Caco-2 (cell line): ENCODE results near the gene HM13. TPM values are rescaled to one million over a fixed set of nuclear protein-coding genes. Genes with fewer than 3 reads are reported as not detected.

ENCODE experiments used
- BruUV-seq: library from RNA; stranded (reverse); fragments of 400-500 nt; replicated peaks from 2 replicates; lab custom pipeline; 2021; lab: Mats Ljungman, UMichigan
- CTCF ChIA-PET: fragments of 300-600 bp; sonication (Branson Sonifier 250); formaldehyde crosslinking; loops from one replicate; lab custom pipeline; 2022; ENCODE audit warnings: antibody characterized with exemption; lab: Charles Lee
- POLR2A ChIA-PET: fragments of 300-600 bp; sonication (Branson Sonifier 250); formaldehyde crosslinking; loops from one replicate; lab custom pipeline; 2022; ENCODE audit warnings: antibody characterized with exemption; lab: Charles Lee
- DNase-seq, 2 experiments: peaks; one replicate each; pipeline versions ENCODE4 v3.0.0 to v3.0.0-alpha.2; 2020 to 2022
- H3K27me3 ChIP-seq: replicated peaks from 2 replicates; pipeline ENCODE4 v1.6.0; 2011; ENCODE audit warnings: low read length; ENCODE audit not compliant: control insufficient read depth, insufficient read depth
- H3K36me3 ChIP-seq: 2 replicates; pipeline ENCODE4 v1.5.1; 2011; ENCODE audit warnings: low read length; ENCODE audit not compliant: control insufficient read depth, insufficient read depth
- H3K4me1 ChIP-seq: fragments of 250-450 bp; sonication (Bioruptor Pico); 2 replicates; pipeline ENCODE4 v1.5.1; 2020; ENCODE audit warnings: mild to moderate bottlenecking
- H3K4me3 ChIP-seq: 2 replicates; pipeline ENCODE4 v1.5.1; 2011; ENCODE audit warnings: low read depth, mild to moderate bottlenecking, control low read depth, low read length
- H3K9me3 ChIP-seq: fragments of 250-450 bp; sonication (Bioruptor Pico); 2 replicates; pipeline ENCODE4 v1.5.1; 2020; ENCODE audit warnings: mild to moderate bottlenecking, moderate library complexity
- H3K27ac Mint-ChIP-seq: one replicate; pipeline ENCODE4 v1.8.0; 2022; ENCODE audit warnings: mixed read lengths; ENCODE audit not compliant: unreplicated experiment
- H3K27me3 Mint-ChIP-seq: one replicate; pipeline ENCODE4 v1.8.0; 2022; ENCODE audit warnings: mixed read lengths; ENCODE audit not compliant: insufficient read depth, unreplicated experiment
- H3K36me3 Mint-ChIP-seq: one replicate; pipeline ENCODE4 v1.8.0; 2022; ENCODE audit warnings: mild to moderate bottlenecking, mixed read lengths; ENCODE audit not compliant: insufficient read depth, unreplicated experiment
- H3K4me1 Mint-ChIP-seq: one replicate; pipeline ENCODE4 v1.8.0; 2022; ENCODE audit warnings: low read depth, mixed read lengths; ENCODE audit not compliant: unreplicated experiment
- H3K4me3 Mint-ChIP-seq: one replicate; pipeline ENCODE4 v1.8.0; 2022; ENCODE audit warnings: mild to moderate bottlenecking, moderate library complexity, mixed read lengths; ENCODE audit not compliant: unreplicated experiment
- H3K9me3 Mint-ChIP-seq: one replicate; pipeline ENCODE4 v1.8.0; 2022; ENCODE audit warnings: mixed read lengths; ENCODE audit not compliant: unreplicated experiment
- CTCF ChIP-seq, 2 experiments: fragments of 200-600 bp in 1 of 2; IDR thresholded peaks; 1 replicate in 1 of 2; 2 replicates in 1 of 2; pipeline versions ENCODE4 v1.5.1 to v1.8.0; 2011 to 2022; ENCODE audit warnings: antibody characterized with exemption in 1 of 2, control low read depth in 1 of 2, inconsistent platforms in 1 of 2, low read depth in 1 of 2, low read length in 1 of 2, mild to moderate bottlenecking in 1 of 2, moderate library complexity in 1 of 2; ENCODE audit not compliant: insufficient read depth in 1 of 2, severe bottlenecking in 1 of 2, unreplicated experiment in 1 of 2
- intact Hi-C: fragments of 100-400 bp; cut with micrococcal nuclease; formaldehyde crosslinking; loops from one replicate; pipeline ENCODE4 v1.10.0; 2022; ENCODE audit not compliant: unreplicated experiment
- total RNA-seq: library from RNA; stranded (reverse); gene quantifications from 2 replicates; pipeline ENCODE4 v1.2.3, GENCODE V29; 2022

HM13 gene
- total RNA-seq, 1 experiment from 2014 or later: 443 TPM

GRCh38 chr20:31547720-31548298, 33.6 kb downstream of the HM13 start:
- no peaks in the 10 kb centered on the region for H3K27me3 Mint-ChIP-seq
- ChIA-PET POLR2A (interaction anchor here (0.5 kb wide), 1 partner anchor 25 kb away, joined by 8 read pairs; no protein-coding TSS in a partner anchor), CTCF (interaction anchor here (0.8 to 2.2 kb wide), 2 partner anchors 10 to 65 kb away, joined by 4 to 14 read pairs; no protein-coding TSS in a partner anchor)
- H3K27ac Mint-ChIP-seq: peak overlapping the region; percentile 80
- H3K9me3 ChIP-seq: no peaks in the 10 kb centered on the region
- TSS peak; percentile 60 for BruUV-seq
- peaks cover 7% of the 10 kb centered on the region for H3K4me1 Mint-ChIP-seq
- H3K4me3 ChIP-seq: peak overlapping the region; percentile 26
- H3K9me3 Mint-ChIP-seq: no peaks in the 10 kb centered on the region
- H3K4me3 Mint-ChIP-seq: peak overlapping the region; percentile 69
- H3K4me1 ChIP-seq: peaks cover 9% of the 10 kb centered on the region
- peaks cover 90% of the 10 kb centered on the region for H3K36me3 Mint-ChIP-seq
- H3K36me3 ChIP-seq: peaks cover 13% of the 10 kb centered on the region
- intact Hi-C loops: no loop called here
- TF ChIP-seq CTCF (IDR thresholded peaks at IDR 0.05; ENCODE audit: insufficient read depth in 1 of 2, low read depth in 1 of 2, low read length in 1 of 2, severe bottlenecking in 1 of 2, unreplicated experiment in 1 of 2): no peak
- H3K27me3 ChIP-seq: no peaks in the 10 kb centered on the region
- DNase-seq: no peak

DNA sequence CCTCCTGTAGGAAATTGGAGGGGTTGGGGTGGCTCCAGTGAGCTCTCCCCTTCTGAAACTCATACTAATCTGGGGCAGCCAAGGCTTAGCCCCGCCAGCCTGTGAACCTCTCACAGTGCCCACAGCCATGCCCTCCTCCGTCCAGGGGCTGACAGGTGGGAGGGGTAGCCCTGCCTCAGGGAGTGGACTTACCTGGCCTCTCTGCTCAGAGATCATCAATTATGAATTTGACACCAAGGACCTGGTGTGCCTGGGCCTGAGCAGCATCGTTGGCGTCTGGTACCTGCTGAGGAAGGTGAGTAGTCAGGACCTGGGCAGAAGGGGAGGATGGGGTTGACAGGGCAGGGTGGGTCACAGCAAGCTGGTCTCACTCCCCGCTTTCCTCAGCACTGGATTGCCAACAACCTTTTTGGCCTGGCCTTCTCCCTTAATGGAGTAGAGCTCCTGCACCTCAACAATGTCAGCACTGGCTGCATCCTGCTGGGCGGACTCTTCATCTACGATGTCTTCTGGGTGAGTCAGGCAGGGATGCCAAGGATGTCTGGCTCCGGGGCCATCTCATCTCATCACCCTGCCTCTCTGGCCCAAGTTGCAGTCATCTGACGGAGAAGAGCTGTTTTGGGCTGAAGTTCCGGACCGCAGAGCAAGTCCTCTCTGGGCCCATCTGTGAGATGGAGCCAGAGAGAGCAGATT, 34.7 kb downstream of the HM13 start:
- Histone ChIP-seq H3K4me1 (peaks cover 18% of the 10 kb centered on the region), H3K9me3 (no peaks in the 10 kb centered on the region), H3K4me3 (no peak overlapping the region), H3K36me3 (peaks cover 14% of the 10 kb centered on the region), H3K27me3 (no peaks in the 10 kb centered on the region)
- H3K9me3 Mint-ChIP-seq: no peaks in the 10 kb centered on the region
- H3K4me1 Mint-ChIP-seq: peaks cover 7% of the 10 kb centered on the region
- CTCF ChIA-PET: interaction anchor here (1.5 to 2.2 kb wide), 2 partner anchors 9 to 64 kb away, joined by 4 to 14 read pairs; no protein-coding TSS in a partner anchor
- H3K4me3 Mint-ChIP-seq: peak overlapping the region; percentile 69
- POLR2A ChIA-PET: no interaction called here
- peak overlapping the region; percentile 43 for H3K27ac Mint-ChIP-seq
- no peak for TF ChIP-seq CTCF (IDR thresholded peaks at IDR 0.05; ENCODE audit: insufficient read depth in 1 of 2, low read depth in 1 of 2, low read length in 1 of 2, severe bottlenecking in 1 of 2, unreplicated experiment in 1 of 2)
- intact Hi-C loops: no loop called here
- no TSS peak for BruUV-seq
- DNase-seq: no peak
- peaks cover 93% of the 10 kb centered on the region for H3K36me3 Mint-ChIP-seq
- H3K27me3 Mint-ChIP-seq: no peaks in the 10 kb centered on the region

DNA sequence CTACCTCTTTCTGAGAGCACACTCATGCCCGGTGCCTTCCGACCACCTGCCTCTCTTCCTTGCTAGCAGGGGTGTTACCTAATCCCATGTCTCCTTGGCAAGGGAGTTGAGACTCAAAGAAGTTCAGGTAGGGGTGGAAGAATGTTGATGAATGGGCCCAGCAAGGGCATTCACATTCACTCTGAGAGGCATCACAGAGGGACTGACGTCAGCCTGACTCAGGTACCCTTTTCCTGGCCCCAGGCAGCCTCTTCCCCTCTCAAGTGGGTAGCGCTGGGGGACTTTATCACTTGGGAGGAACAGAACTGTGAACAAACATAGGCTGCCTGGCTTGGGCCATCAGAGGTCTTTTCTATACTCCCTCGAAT, 35.3 kb downstream of the HM13 start:
- TF ChIP-seq CTCF (IDR thresholded peaks at IDR 0.05; ENCODE audit: insufficient read depth in 1 of 2, low read depth in 1 of 2, low read length in 1 of 2, severe bottlenecking in 1 of 2, unreplicated experiment in 1 of 2): no peak
- H3K36me3 ChIP-seq: peaks cover 13% of the 10 kb centered on the region
- H3K4me3 Mint-ChIP-seq: no peak overlapping the region
- no peaks in the 10 kb centered on the region for H3K9me3 Mint-ChIP-seq
- ChIA-PET CTCF (interaction anchor here (1.5 kb wide), 1 partner anchor 63 kb away, joined by 4 read pairs; no protein-coding TSS in a partner anchor), POLR2A (no interaction called here)
- H3K9me3 ChIP-seq: no peaks in the 10 kb centered on the region
- no peak for DNase-seq
- peak overlapping the region; percentile 34 for H3K27ac Mint-ChIP-seq
- peaks cover 93% of the 10 kb centered on the region for H3K36me3 Mint-ChIP-seq
- no TSS peak for BruUV-seq
- peaks cover 18% of the 10 kb centered on the region for H3K4me1 ChIP-seq
- H3K27me3 Mint-ChIP-seq: no peaks in the 10 kb centered on the region
- intact Hi-C loops: no loop called here
- H3K4me1 Mint-ChIP-seq: peaks cover 7% of the 10 kb centered on the region
- H3K4me3 ChIP-seq: no peak overlapping the region
- no peaks in the 10 kb centered on the region for H3K27me3 ChIP-seq
